Activated CD8-positive, alpha-beta memory T cell treated with anti-CD3 and anti-CD28 coated beads for 48 hours (primary cell): Measurements from ENCODE around the gene CRYGN.

Experiments
- DNase-seq, 3 experiments: peaks; one replicate each; pipeline ENCODE4 v3.0.0-alpha.2; 2020; ENCODE audit warnings: low read depth in 2 of 3, low spot score in 2 of 3

CRYGN gene

GRCh38 chr7:151439855-151440798 is at the start of gene CRYGN:
TSS of gene CRYGN (minus strand) at chr7:151440141. CDS start at chr7:151439917, 224 bp downstream.
- DNase-seq = no peak

- DNase-seq = no peak
Measured at GRCh38 chr7:151489498-151489897, 49.6 kb upstream of the CRYGN start.

- DNase-seq = no peak
Measured at GRCh38 chr7:151488096-151488495, 48.2 kb upstream of the CRYGN start.

GRCh38 chr7:151487228-151487627 is 47.3 kb upstream of the CRYGN start:
- no peak for DNase-seq

GRCh38 chr7:151486074-151486473 is 46.1 kb upstream of the CRYGN start:
- DNase-seq = no peak

GRCh38 chr7:151484971-151485707 is 45.2 kb upstream of the CRYGN start:
- DNase-seq = no peak

GRCh38 chr7:151483711-151483983 is 43.7 kb upstream of the CRYGN start:
- DNase-seq = no peak

- no peak for DNase-seq
Measured at GRCh38 chr7:151482883-151483710, 43.2 kb upstream of the CRYGN start.

GRCh38 chr7:151481650-151482505 is 41.9 kb upstream of the CRYGN start:
- no peak for DNase-seq

- no peak for DNase-seq
Measured at GRCh38 chr7:151477867-151478266, 37.9 kb upstream of the CRYGN start.

GRCh38 chr7:151472644-151473380 is 32.9 kb upstream of the CRYGN start:
- no peak for DNase-seq

GRCh38 chr7:151470711-151471110 is 30.8 kb upstream of the CRYGN start:
- DNase-seq = no peak

GRCh38 chr7:151469281-151469680 is 29.3 kb upstream of the CRYGN start:
- DNase-seq = no peak

GRCh38 chr7:151468217-151469018 is 28.5 kb upstream of the CRYGN start:
- DNase-seq = no peak

- DNase-seq = no peak
Measured at GRCh38 chr7:151465169-151465568, 25.2 kb upstream of the CRYGN start.

GRCh38 chr7:151462306-151462779 is 22.4 kb upstream of the CRYGN start:
- DNase-seq = no peak

GRCh38 chr7:151461942-151462230 is 21.9 kb upstream of the CRYGN start:
- DNase-seq = no peak

GRCh38 chr7:151461096-151461941 is 21.4 kb upstream of the CRYGN start:
- DNase-seq = no peak
